NCI-H2227 treated with DMSO at 0.1 percent for 48 hours (cell line): ENCODE data around the gene TST.

Experiments
- DNase-seq: peaks from one replicate; lab custom pipeline; 2025; lab: John Stamatoyannopoulos, UW

TST gene

DNA sequence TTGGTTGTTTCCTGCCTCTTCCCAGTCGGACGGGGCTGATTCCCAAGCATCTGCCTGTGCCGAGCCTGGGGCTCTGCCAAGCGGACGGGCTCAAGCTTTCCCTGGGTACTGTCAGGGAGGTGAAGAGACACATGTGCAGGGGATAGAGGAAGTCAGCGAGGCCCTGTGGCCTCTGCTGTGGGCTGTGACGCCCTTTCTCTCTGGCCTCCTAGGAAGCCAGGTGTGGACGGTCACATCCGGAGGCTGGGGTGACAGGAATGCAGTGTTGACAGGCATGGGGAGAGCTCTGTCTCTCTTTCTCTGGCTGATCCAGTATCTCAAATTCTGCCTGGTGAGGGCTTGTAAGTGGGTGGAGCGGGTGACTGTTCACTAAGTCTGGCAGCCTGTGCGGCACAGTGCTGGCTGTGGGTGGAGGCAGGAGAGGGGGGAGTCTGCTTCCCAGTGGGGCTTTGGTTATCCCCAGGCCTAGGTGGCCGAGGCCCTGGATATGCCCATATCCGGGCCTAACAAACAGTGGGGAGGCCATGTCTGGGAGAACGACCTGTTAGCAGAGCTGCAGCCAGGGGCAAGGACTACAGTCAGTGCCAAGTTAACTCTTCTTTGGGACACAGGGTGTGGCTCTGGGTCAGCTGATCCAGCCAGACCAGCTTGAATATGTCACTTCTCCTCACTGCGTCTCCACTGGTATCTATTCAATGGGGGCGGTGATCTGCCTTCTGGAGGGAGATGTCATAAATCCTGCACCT lies 34.2 kb upstream of the TST start:
- DNase-seq, result no peak

DNA sequence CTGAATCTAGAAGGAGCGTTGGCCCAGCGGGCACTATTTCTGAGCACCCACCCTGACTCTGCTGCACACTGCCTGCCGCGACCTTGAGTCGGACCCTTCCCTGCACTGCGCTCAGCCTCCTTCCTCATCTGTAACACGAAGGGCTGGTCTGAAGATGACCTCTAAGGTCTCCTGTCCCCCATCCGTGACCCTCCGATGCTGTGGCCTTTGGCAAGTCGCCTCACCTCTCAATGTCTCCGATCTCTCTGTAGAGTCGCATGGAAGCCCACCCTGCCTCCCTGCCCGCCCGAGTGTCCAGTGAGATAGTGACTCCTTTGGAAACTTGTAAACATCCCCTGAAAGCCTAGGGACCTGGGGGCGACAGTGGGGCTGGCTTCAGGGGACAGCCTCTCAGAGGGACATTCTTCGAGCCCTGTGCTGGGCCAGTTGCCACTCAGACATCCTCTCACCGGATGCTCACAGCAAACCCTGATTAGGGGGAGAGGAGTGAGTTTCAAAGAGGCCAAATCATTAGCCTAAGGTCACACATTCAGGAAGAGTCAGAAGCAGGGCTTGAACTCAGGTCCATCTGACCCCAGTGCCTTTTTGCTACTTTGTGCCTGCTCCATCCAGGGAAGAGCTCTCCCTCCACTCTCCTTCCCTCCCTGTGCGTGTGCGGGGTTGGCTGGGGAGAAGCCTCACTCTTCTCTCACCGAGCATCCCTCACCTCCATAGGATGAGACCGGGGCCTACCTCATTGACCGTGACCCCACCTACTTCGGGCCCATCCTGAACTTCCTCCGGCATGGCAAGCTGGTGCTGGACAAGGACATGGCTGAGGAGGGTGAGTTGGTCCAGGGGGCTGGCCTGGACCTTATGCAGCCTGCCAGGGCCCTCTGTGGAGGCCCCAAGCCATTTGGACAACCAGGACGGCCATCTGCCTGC lies 33.4 kb upstream of the TST start:
- no peak for DNase-seq

DNA sequence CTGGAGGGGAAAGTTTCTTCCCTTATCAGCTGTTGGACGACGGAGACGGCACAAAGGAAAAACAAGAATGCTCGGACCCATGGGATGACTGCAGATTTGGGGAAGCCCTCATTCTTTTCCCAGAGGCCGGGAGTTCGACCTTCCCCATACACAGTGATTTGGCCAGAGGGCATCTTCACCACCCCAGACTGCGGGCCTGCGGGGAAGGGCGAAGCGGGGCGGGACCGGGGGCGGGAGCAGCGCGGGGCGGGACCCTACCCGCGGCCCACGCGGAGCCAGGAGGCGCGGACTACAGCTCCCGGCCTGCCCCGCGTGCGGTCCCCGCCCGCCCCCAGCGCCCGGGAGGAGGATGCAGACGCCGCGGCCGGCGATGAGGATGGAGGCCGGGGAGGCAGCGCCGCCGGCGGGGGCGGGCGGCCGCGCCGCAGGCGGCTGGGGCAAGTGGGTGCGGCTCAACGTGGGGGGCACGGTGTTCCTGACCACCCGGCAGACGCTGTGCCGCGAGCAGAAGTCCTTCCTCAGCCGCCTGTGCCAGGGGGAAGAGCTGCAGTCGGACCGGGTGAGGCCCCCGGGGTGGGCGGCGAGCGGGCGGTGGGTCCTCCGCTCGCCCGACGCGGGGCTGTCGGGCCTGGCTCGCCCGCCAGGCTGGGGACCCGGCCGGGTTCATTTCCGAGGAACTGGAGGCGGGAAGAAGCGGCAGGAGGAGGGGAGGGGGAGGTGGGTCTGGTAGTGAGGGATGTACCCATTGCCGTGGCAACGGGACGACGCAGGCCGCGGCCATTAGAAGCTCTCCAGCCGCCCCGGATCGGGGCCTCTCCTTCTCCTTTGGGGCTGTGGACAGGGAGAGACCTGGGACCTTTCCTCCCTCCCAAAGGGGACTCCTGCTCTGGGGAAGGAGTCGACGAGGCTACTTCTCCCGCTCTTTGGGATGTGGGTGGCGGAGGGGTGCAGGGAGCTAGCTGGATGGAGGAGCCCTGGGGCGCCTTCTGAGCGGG lies 32.4 kb upstream of the TST start, which contains the start of gene KCTD17:
KCTD17 (plus strand) TSS at position 352 of the 995 bp plus-strand sequence; CDS start at position 371, 19 bp downstream.
- DNase-seq, result no peak

DNA sequence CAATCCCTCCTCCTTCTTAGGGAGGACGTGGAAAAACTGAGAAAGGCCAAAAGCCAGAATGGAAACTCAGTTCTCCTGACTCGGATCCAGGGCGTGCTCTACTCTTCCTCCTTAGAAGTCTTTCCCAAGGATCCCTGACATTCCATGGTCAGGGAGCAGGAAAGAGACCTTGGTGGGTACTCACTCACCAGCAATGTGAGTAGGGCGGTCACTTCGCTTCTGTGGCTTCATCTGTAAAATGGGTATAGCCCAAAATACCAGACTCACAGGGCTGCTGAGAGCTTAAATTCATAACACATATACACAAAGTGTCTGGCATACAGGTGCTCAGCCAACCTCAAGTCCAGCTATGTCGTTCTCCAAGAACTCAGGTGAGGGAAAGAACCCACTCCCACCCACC lies 31.7 kb upstream of the TST start:
- no peak for DNase-seq

DNA sequence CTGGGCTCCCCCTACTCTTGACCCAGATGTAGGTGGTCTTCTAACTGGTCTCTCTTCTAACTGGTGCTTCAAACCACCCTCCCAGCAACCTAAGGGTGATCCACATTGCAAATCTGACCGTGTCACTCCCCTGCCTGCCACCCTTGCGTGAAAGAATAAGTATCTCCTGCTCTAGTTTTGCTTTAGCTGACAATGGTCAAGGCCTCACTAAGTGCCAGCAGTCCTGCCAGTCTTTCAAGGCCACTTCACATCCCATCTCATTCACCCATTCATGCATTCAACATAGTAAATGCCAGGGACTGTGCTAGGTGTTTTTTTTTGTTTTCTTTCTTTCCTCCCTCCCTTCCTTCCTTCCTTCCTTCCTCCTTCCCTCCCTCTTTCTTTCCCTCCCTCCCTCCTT lies 30.0 kb upstream of the TST start:
- no peak for DNase-seq

DNA sequence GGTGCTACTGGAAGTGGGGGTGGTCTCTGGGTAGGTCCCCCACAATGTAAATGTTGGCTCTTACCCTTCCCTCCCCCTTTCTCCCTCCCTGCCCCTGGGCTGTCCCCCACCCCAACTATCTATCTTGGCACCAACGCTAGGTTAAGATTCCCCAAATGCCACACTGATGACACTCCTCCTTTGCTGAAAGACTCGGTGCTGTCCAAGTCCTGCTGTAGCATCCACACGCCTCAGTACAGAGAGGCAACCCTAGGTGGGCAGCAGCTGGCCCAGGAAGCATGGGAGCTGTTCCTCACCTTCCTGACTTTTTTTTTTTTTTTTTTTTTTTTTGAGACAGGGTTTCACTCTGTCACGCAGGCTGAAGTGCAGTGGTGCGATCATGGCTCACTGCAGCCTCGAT lies 28.9 kb upstream of the TST start:
- DNase-seq, result no peak

DNA sequence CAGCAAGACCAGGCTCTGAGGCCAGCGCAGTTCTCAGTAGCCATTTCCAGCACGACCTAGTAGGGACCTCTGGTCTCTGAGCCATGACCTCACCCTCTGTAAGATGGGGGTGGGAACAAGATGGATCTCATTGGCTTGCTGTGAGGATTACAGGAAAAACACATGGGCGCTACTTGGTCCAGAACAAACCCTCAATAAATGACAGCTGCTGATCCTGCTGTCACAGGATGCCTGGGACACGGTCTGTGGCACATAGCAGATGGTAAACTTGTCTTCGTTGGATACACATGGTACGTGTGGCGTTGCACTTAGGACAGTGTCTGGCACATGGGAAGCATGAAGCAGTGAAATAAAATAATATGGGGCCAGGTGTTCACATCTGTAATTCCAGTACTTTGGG lies 27.8 kb upstream of the TST start:
- no peak for DNase-seq

DNA sequence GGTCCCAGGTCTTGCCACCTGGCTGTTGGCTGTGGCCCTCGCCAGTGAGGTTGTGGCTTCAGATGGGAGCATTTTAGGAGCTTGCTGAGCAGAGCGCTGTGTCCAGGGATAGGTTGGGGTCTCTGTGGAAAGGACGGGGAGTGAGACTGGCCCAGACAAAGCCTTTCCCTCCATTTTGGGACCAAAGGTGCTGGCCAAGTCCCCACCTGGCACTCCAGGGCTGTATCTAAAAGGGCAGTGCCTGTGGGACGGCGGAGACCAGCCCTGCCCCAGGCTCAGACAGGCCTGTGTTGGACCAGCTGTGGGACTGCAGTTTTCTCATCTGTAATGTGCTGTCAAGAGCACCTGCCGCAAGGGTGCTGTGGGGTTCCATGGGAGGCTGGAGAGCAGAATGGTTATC lies 27.3 kb upstream of the TST start:
- DNase-seq, result no peak

DNA sequence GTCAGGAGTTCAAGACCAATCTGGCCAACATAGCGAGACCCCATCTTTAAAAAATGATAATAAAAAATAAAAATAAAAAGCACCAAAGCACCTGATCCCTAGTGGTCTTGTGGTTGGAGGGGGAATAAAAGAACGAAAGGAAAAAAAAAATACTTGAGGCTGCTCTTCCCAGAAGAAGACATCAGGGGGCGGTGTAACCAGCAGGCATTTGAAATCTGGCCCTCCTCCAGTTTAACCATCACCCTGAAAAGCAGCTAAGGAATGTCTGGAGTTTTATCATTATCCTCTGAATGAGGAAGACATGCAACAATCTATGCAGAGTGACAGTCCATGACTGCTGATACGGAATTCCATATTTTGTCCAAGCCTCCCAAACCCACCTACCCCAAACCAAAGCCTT lies 26.7 kb upstream of the TST start:
- DNase-seq, result no peak

DNA sequence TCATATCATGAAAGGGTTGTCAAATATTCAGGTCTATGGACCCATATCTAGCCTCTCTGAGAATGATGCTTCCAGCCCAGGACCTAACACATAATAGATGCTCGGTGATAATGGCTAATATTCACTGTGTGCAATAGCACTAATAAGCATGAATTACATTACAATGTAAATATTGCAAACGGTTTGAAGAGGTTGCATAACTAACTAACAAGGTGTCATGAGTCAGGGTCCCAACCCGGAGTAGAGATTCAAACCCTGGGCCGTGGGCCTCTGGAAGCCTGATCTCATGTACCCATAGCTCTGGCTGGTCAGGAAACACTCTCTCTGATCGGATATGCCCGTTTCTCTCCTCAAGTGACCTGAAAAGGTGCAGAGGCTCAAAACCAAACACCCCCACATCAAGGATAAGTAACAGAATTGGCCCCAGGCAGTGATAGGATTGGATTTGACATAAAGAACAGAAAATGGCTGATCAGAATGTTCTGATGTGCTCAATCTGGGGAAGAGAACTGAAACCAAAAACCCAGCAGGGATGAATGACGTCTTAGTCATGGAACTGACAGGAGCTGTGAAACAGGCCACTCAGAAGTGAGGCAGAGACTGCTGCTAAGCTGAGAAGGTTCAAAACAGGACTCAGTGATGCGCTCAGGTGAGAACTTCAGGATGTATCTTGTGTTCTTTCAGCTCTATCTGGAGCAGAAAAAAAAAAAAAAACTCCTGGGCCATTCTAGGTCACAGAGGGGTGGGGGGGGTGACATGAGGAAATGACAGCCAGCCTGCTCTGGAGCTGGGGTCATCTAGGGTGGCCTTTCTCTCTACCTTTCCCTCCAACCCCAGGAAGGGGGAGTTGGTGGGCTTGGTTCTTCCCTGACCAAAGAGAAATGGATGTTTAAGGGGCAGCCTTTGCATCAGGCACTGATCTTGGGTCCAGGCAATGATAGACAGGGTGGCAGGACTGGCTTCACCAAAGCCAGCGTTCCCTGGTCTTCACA lies 25.7 kb upstream of the TST start:
- no peak for DNase-seq

DNA sequence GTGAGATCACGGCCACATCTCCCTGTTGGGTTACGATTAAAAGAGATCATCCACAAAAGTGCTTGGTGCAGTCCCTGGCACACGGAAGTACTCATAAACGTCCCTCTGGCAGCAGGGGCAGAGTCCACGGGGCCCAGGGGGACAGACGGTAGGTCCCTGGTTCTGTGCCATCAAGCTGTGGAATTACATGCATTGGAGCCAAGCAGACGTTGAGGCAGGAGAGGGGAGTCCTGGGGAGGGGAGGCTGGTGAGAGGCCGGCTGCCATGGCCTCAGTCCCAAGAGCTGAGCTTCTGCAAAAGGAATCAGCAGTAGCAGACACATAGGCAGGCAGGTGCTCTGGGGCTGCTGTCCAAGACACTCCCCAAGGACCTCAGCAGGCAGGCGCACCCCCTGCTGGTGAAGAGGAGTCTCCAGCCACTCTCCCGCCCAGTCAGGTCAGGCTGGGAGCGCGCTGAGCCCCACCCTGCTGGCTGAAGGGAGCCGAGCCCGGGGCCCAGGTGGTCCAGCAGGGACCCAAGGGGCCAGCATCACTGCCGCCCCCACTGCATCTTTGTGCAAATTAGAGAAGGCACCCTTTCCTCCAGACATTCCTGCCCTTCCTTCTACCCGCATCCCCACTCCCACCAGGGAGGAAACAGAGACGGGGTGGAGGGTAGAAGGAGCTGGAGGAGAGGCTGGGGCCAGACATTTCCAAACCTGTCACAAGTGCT lies 24.7 kb upstream of the TST start:
- DNase-seq, result no peak

DNA sequence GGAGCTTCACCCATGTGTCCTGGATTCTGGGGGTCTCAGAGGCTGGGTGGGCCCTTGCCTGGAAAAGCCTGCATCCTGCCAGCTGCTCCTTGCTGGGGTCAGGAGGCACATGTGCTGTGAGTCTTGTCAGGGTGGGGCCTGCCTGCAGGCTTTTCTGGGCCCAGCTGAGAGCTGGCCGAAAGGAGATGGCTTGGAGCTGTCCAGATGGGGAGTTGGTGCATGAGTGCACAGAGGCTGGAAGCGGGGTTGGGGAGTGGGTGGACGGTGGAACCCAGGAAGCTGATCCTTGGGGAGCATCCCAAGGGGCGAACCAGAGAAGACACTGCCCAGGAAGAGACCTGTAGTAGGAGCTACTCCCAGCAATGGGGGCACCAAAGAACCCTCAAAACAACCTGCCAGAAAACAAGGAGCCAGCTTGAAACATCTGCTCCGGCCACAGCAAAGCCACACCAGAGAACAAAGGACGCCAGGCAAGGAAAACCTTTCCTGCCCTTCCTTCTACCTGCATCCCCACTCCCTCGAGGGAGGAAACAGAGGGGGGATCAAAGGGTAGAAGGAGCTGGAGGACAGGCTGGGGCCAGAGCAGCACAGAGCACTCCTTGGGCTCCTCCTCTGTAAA lies 24.1 kb upstream of the TST start:
- DNase-seq, result no peak

DNA sequence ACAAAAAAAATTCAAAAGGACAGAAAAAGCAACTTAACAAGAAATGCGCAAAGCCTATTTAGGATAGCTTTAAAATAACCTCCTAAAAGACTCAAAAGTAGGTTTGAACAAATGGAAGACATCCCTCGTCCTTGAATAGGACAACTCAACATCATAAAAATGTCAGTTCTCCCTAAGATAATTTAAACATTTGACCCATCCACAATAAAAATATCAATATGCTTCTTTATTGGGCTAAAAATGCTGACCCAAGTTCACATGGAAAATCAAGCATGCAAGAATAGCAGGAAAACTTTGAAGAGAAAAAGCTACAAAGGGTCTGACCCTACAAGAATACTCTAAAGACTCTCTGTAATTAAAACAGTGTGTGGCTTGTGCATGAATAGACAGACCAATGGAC lies 20.2 kb upstream of the TST start:
- no peak for DNase-seq

DNA sequence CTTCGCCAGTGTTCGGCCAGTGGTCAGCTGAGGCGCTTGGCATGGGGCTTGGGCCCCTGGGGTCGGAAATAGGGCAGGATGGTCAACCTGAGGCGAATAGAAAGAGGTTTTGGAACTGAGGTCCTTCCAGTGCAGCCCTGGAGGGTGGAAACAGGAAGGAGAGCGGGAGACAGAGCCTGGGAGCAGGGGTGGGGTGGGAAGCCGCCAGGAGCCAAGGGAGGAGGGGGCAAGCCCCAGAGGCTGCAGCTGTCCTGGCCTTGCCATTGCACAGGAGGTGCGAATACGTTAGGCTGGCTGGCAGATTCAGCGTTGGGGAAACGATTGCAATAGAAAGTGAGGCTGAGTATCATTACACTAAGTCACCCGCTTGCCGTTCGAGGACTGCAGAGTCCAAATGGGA lies 18.4 kb upstream of the TST start:
- no peak for DNase-seq

DNA sequence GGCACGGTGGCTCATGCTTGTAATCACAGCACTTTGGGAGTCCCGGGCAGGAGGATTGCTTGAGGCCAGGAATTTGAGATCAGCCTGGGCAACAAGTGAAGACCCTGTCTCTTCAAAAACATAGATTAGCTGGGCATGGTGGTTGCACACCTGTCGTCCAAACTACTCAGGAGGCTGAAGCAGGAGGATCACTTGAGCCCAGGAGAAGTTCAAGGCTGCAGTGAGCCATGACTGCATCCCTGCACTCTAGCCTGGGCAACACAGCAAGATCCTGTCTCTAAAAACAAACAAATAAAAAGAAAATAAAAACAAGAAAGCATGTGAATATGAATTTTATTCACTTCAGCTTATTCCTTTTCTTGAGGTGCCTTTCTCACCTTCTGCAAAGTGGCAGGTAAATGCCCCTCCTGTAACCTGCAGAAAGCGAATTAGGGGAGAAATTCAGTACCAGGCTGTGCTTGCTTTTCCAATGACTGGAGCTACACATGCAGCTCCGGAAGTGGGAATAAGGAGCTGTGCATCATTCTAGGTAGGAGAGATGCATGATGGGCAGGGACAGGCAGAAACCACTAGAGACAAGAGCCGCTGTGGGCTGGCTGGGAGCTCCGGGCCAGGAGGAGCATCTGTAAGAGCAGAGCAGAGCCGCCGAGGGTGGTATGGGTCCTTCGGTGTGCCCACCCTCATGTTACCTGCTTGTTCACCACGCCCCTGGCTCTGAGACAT lies 17.6 kb upstream of the TST start:
- DNase-seq, result no peak

DNA sequence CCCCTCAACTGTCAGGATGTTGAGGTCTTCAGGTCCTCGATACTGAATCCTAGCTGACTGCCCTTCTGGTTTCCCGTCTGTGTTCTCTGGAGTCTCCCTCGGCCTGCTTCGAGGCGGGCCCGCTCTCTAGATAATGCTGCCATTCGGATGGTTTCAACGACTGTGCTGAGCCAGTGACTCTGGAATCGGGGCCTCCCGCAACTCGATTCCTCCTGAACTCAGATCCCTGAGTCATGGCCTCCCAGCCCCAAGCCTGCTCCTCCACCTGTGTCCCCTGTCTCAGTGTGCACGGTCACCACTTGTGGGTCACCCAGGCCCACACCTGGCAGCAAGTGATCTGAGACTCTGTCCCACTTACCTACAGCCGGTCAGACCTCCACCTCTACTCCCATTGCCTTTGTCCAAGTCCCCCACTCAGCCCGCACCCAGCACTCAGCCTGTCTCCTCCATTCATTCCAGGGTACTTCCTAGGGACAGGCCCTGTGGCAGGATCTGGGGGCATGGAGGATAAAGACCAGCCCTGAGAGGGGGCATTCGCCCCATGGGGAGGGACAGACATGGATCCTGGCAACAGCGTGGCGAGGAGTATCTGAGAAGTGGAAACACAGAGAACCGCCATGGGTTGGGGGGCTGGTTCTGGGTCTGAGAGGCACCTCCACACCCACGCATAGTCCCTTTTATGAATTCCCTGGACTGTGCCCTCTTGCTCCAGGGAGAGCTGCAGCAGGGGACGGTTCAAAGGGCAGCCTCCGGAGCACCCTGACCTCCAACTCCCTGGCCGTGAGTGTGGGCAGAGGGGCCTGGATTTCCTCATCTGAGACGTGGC lies 14.6 kb upstream of the TST start:
- DNase-seq, result no peak

DNA sequence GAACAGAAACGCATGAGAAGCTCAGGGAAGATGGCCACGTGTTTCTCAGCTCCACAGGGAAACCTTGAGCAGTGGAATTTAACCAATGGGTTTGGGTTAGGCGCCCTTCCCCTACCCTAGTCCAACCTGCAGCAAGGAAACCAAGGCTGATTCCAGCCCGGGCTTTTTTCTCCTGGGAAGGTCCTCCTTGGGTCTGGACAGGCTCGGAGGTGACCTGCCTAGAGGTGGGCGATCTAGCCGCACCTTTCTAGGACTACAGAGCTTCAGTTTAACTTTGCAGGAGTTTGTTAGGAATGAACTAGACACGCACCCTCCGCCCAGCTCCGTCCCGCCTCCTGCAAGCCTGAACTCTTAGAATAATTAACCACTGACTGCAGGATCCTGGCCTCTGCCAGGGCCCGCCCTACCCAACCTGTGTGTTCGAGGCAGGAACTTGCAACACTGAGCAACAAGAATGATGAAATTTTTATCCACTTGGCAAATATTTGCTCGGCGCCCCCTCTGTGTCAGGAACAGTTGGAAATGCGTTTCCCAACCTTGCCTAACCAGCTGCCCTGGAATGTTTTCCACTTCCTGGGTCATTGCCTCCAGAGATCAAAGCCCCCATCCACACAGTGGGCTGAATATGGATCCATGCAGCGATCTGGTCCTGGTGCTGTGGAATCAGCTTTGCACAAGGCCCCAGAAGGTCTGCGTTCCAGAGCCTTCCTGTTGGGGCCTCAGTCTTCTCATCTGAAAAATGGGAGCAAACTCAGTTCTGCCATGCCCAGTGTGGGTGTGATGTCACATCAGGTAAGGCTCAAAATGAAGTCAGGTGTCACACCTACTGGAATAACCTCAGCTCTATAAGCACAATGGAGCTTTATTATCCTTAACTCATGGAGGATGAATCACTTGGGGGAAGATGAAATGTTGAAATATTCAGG lies 13.6 kb upstream of the TST start:
- DNase-seq, result no peak
